Left lung (tissue), 10 donors: ENCODE data around the gene TAL1. TPM values are rescaled to one million over a fixed set of nuclear protein-coding genes. Genes with fewer than 3 reads are reported as not detected.

ENCODE experiments used
- ATAC-seq: fragments of 200-7000 bp; cut with Tn5 transposase; one replicate; pipeline ENCODE4 v1.9.1; 2020; ENCODE audit warnings: moderate library complexity
- DNase-seq, 4 donors: peaks; one replicate each; pipeline ENCODE4 v3.0.0-alpha.2; 2013 to 2020
- H3K27ac ChIP-seq, 2 donors: fragments of 200-600 bp; sonication (generic) in 1 of 2; one replicate each; pipeline versions ENCODE4 v1.5.0 to v1.8.0; 2020 to 2021
- H3K27me3 ChIP-seq, 2 donors: fragments of 200-600 bp; sonication (generic) in 1 of 2; one replicate each; pipeline versions ENCODE4 v1.5.0 to v1.8.0; 2020 to 2021
- H3K36me3 ChIP-seq, 2 donors: fragments of 200-600 bp; sonication (generic) in 1 of 2; one replicate each; pipeline versions ENCODE4 v1.5.0 to v1.8.0; 2020 to 2021
- H3K4me1 ChIP-seq, 2 donors: fragments of 200-600 bp; one replicate each; pipeline ENCODE4 v1.8.0; 2021
- H3K4me3 ChIP-seq, 2 donors: fragments of 200-600 bp; sonication (generic) in 1 of 2; one replicate each; pipeline versions ENCODE4 v1.5.0 to v1.8.0; 2020 to 2021; ENCODE audit warnings: mild to moderate bottlenecking in 1 of 2
- H3K9me3 ChIP-seq, 2 donors: fragments of 200-600 bp; sonication (generic) in 1 of 2; one replicate each; pipeline versions ENCODE4 v1.5.0 to v1.8.0; 2020 to 2021
- CTCF ChIP-seq, 2 donors: fragments of 200-600 bp; sonication (generic) in 1 of 2; IDR thresholded peaks; one replicate each; pipeline versions ENCODE4 v1.5.0 to v1.8.0; 2021; ENCODE audit warnings: antibody characterized with exemption in 2 of 2
- intact Hi-C, 2 donors: fragments of 100-400 bp; cut with DNase I; formaldehyde crosslinking; loops; one replicate each; pipeline versions ENCODE4 v1.11.2 to v1.14.2; 2022
- polyA plus RNA-seq, 6 donors: library from polyadenylated mRNA; unstranded; fragments of 120-200 nt; gene quantifications; one replicate each; pipeline ENCODE4 v1.2.1, GENCODE V29; 2013; ENCODE audit not compliant: insufficient read length in 6 of 6
- total RNA-seq, 2 donors: library from RNA; stranded (reverse); fragmentation: NEBNext Ultra II Directional; extraction: Animal tissue kit (Norgen Biotek cat#: 25700); gene quantifications; one replicate each; pipeline ENCODE4 v1.2.1, GENCODE V29; 2021
- donor health status: DM: no; HTN: yes; CAD: no.
- donor health status: DM: no; HTN: no; CAD: no.

The TAL1 gene
- total and polyA plus RNA-seq, 8 donors: 8.4 to 13.3 (median 9.5) TPM

- intact Hi-C loops: no loop called here
- Histone ChIP-seq H3K36me3 (no peaks in the 10 kb centered on the region), H3K9me3 (no peaks in the 10 kb centered on the region), H3K27me3 (peaks cover 0 to 10% of the 10 kb centered on the region in 2 donors), H3K27ac (peak overlapping the region in 1 of 2 donors; percentile 41), H3K4me3 (no peak overlapping the region), H3K4me1 (peaks cover 0 to 6% of the 10 kb centered on the region in 2 donors)
- ATAC-seq (no peak), DNase-seq (no peak)
- no peak for TF ChIP-seq CTCF (IDR thresholded peaks at IDR 0.05)
These were observed 12.4 kb upstream of the TAL1 start for GRCh38 chr1:47244339-47244862.

GRCh38 chr1:47243910-47244309 lies 11.9 kb upstream of the TAL1 start:
- Histone ChIP-seq H3K4me1 (peaks cover 0 to 6% of the 10 kb centered on the region in 2 donors), H3K9me3 (no peaks in the 10 kb centered on the region), H3K27ac (peak overlapping the region in 1 of 2 donors; percentile 41), H3K27me3 (peaks cover 0 to 10% of the 10 kb centered on the region in 2 donors), H3K36me3 (no peaks in the 10 kb centered on the region), H3K4me3 (no peak overlapping the region)
- intact Hi-C loops: no loop called here
- TF ChIP-seq CTCF (IDR thresholded peaks at IDR 0.05): no peak
- DNase-seq: no peak
- no peak for ATAC-seq

- H3K4me1 ChIP-seq: peaks cover 0 to 6% of the 10 kb centered on the region in 2 donors
- peaks cover 0 to 18% of the 10 kb centered on the region in 2 donors for H3K27me3 ChIP-seq
- intact Hi-C loops: no loop called here
- H3K4me3 ChIP-seq: no peak overlapping the region
- DNase-seq (no peak), ATAC-seq (peak; percentile 27)
- H3K27ac ChIP-seq: peak overlapping the region in 1 of 2 donors; percentile 48
- no peak for TF ChIP-seq CTCF (IDR thresholded peaks at IDR 0.05)
- no peaks in the 10 kb centered on the region for H3K9me3 ChIP-seq
- H3K36me3 ChIP-seq: no peaks in the 10 kb centered on the region
These were observed 9.4 kb upstream of the TAL1 start for GRCh38 chr1:47241114-47242113.

DNA sequence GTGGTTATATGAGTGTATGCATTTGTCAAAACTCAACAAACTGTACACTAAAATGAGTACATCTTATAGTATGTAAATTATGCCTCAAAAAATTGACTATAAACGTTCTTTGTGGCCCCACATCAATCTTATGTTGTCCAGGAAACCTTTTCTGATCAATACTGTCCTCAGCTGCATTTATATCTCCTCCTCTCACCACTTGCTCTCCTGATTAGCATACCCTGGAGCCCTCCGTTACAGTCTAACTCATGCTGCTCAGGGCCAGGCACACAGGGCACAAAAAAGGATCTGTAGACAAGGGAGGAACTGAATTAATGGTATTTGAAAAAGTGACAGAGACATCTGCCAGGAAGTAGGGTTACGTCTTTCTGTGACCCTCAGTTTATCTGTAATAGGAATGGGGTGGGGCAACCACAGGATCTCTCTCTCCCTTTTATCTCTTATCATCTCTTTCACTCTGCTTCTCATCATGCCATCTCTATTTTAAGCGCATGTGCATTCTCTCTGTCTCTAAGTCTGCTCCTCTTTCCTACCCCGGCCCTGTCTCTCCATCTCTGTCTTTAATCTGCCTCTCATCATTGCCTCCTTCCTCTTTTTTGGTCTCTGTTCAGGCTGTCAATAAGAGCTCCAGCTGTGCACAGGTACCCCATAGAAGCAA lies 7.0 kb upstream of the TAL1 start:
- ATAC-seq (no peak), DNase-seq (no peak)
- no peak for TF ChIP-seq CTCF (IDR thresholded peaks at IDR 0.05)
- Histone ChIP-seq H3K36me3 (no peaks in the 10 kb centered on the region), H3K27me3 (peaks cover 7 to 39% of the 10 kb centered on the region in 2 donors), H3K4me3 (no peak overlapping the region), H3K9me3 (no peaks in the 10 kb centered on the region), H3K4me1 (peaks cover 0 to 18% of the 10 kb centered on the region in 2 donors), H3K27ac (no peak overlapping the region)
- intact Hi-C loops: no loop called here

DNA sequence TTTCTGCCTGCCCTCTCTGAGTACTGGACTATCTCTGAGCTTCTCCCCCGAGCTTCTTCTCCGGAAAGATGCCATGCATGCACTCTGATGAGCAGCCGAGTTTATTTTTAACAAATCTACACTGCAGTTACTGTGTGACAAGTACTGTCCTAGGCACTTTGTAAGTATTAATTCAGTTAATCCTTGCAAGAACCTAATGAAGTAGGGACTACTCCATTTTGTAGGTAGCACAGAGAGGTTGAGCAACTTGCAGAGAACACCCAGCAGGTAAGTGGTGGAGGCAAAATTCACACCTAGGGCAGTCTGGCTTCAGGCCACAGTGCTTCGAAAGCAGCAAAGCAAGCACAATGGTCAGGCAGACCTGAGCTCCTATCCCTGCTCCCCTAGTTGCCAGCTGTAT lies 3.8 kb upstream of the TAL1 start:
- Histone ChIP-seq H3K9me3 (no peaks in the 10 kb centered on the region), H3K36me3 (no peaks in the 10 kb centered on the region), H3K27me3 (peaks cover 35 to 61% of the 10 kb centered on the region in 2 donors), H3K4me3 (no peak overlapping the region), H3K27ac (peak overlapping the region; percentile 49 to 65), H3K4me1 (peaks cover 0 to 27% of the 10 kb centered on the region in 2 donors)
- ATAC-seq (no peak), DNase-seq (no peak)
- intact Hi-C loops: no loop called here
- no peak for TF ChIP-seq CTCF (IDR thresholded peaks at IDR 0.05)
